Cardiac fibroblast (primary cell): ENCODE data around the gene FNDC3B.
A peak's percentile ranks its signal among the peaks of the same experiment; 100 is the strongest.

Experiments used
- DNase-seq, 2 donors: peaks; one replicate each; pipeline versions ENCODE4 v3.0.0 to v3.0.0-alpha.2; 2010; ENCODE audit warnings: low read depth in 2 of 2
- H3K4me3 ChIP-seq, 2 donors: replicated peaks in 1 of 2; 1 replicate in 1 of 2; 2 replicates in 1 of 2; pipeline ENCODE4 v1.5.1; 2011; ENCODE audit warnings: low read depth in 2 of 2, low read length in 2 of 2, mild to moderate bottlenecking in 2 of 2, moderate library complexity in 1 of 2
- CTCF ChIP-seq: IDR thresholded peaks from one replicate; pipeline ENCODE4 v1.5.1; 2011; ENCODE audit warnings: low read depth, mild to moderate bottlenecking, low read length, inconsistent platforms

The FNDC3B gene

GRCh38 chr3:172296248-172296974, 257.0 kb downstream of the FNDC3B start:
- TF ChIP-seq CTCF, result no peak
- DNase-seq, result no peak
- no peak overlapping the region for H3K4me3 ChIP-seq

GRCh38 chr3:172296975-172297332, 257.6 kb downstream of the FNDC3B start:
- H3K4me3 ChIP-seq, result no peak overlapping the region
- DNase-seq, result no peak
- TF ChIP-seq CTCF, result no peak

- DNase-seq, result no peak
- H3K4me3 ChIP-seq, result no peak overlapping the region
- TF ChIP-seq CTCF, result no peak
Measured at GRCh38 chr3:172298247-172298646, 258.9 kb downstream of the FNDC3B start.

GRCh38 chr3:172300187-172300586, 260.8 kb downstream of the FNDC3B start:
- DNase-seq, result no peak
- H3K4me3 ChIP-seq, result no peak overlapping the region
- TF ChIP-seq CTCF, result no peak

- TF ChIP-seq CTCF, result no peak
- no peak for DNase-seq
- H3K4me3 ChIP-seq, result no peak overlapping the region
Measured at GRCh38 chr3:172300862-172301261, 261.5 kb downstream of the FNDC3B start.

- H3K4me3 ChIP-seq, result no peak overlapping the region
- no peak for TF ChIP-seq CTCF
- DNase-seq, result no peak
Measured at GRCh38 chr3:172302203-172302602, 262.8 kb downstream of the FNDC3B start.

- no peak for TF ChIP-seq CTCF
- no peak overlapping the region for H3K4me3 ChIP-seq
- peak; percentile 40 to 45 for DNase-seq
Measured at GRCh38 chr3:172303181-172303580, 263.8 kb downstream of the FNDC3B start.
